Adrenal gland (tissue), 12 donors: ENCODE data around the gene ANKS1B. TPM values are rescaled to one million over a fixed set of nuclear protein-coding genes. Genes with fewer than 3 reads are reported as not detected.

Experiments used
- DNase-seq, 7 donors: peaks; one replicate each; pipeline ENCODE4 v3.0.0-alpha.2; 2019 to 2020
- H3K27ac ChIP-seq, 5 donors: fragments of 200-600 bp; sonication (generic) in 4 of 5; 1 replicate in 3 of 5; 2 replicates in 2 of 5; pipeline versions ENCODE4 v1.5.1 to v1.8.0; 2016 to 2020; ENCODE audit warnings: mild to moderate bottlenecking in 1 of 5
- H3K27me3 ChIP-seq: fragments of 200-600 bp; 2 replicates; pipeline ENCODE4 v1.8.0; 2021
- H3K36me3 ChIP-seq, 2 donors: fragments of 200-600 bp; replicated peaks in 1 of 2; 1 replicate in 1 of 2; 2 replicates in 1 of 2; pipeline versions ENCODE4 v1.5.1 to v1.8.0; 2018 to 2022
- H3K4me1 ChIP-seq, 2 donors: fragments of 200-600 bp; replicated peaks in 1 of 2; 1 replicate in 1 of 2; 2 replicates in 1 of 2; pipeline versions ENCODE4 v1.5.1 to v1.8.0; 2018 to 2021
- H3K4me3 ChIP-seq, 4 donors: fragments of 200-600 bp; sonication (generic) in 3 of 4; one replicate each; pipeline ENCODE4 v1.5.1; 2016 to 2018
- H3K9me3 ChIP-seq, 3 donors: fragments of 200-600 bp; sonication (generic) in 1 of 3; replicated peaks in 1 of 3; 1 replicate in 2 of 3; 2 replicates in 1 of 3; pipeline versions ENCODE4 v1.5.1 to v1.8.0; 2016 to 2021
- CTCF ChIP-seq, 6 experiments: fragments of 450-650 bp in 4 of 6; fragments of 200-600 bp in 2 of 6; sonication (generic) in 1 of 6; IDR thresholded peaks; 1 replicate in 5 of 6; 2 replicates in 1 of 6; pipeline versions ENCODE4 v1.5.1 to v1.8.0; 2016 to 2021; ENCODE audit warnings: antibody characterized with exemption in 6 of 6, mild to moderate bottlenecking in 2 of 6, moderate library complexity in 1 of 6
- POLR2A ChIP-seq, 2 donors: fragments of 450-650 bp; IDR thresholded peaks; one replicate each; pipeline ENCODE4 v1.6.1; 2017; ENCODE audit warnings: antibody characterized with exemption in 2 of 2, mild to moderate bottlenecking in 2 of 2, moderate library complexity in 1 of 2
- WGBS, 4 donors: extraction: QIAGEN DNeasy Blood & Tissue Kit in 2 of 4; methylation state at CpG; one replicate each; pipeline versions ENCODE4 v1.1.5 to v1.1.7; 2013 to 2017; 5-methylcytosine and 5-hydroxymethylcytosine counted together
- intact Hi-C, 2 donors: fragments of 100-400 bp; cut with DNase I; formaldehyde crosslinking; loops; one replicate each; pipeline versions ENCODE4 v1.14.1 to v1.15.0; 2022 to 2023
- polyA plus RNA-seq, 3 donors: library from polyadenylated mRNA; stranded (reverse); fragments of 200-250 nt in 2 of 3; fragments of 350-450 nt in 1 of 3; fragmentation: Illumina TruSeq in 1 of 3; extraction: RNeasy Lipid Tissue Mini Kit (QIAGEN cat#74804) in 1 of 3; gene quantifications; one replicate each; pipeline ENCODE4 v1.2.3, GENCODE V29; 2013 to 2014
- total RNA-seq, 9 donors: library from RNA; depleted of rRNA in 4 of 9; stranded (reverse); fragments of >200 nt in 4 of 9; fragments of 120-200 nt in 1 of 9; fragmentation: NEBNext Ultra II Directional in 1 of 9; extraction: Animal tissue kit (Norgen Biotek cat#: 25700) in 1 of 9; gene quantifications; one replicate each; pipeline versions ENCODE4 v1.1.0 to v1.2.4, GENCODE V29; 2013 to 2023
- donor health status: healthy with polysubstance abuse.
- donor health status: Bipolar disorder and iron deficiency.
- donor health status: DM: yes; HTN: yes; CAD: no.
- donor health status: DM: no; HTN: no; CAD: no.
- donor health status: DM: no; HTN: no; CAD: no.
- donor health status: DM: yes; HTN: yes; CAD: no.

The ANKS1B gene
- total and polyA plus RNA-seq, 12 donors = 1.3 to 28.1 (median 8.0) TPM

DNA sequence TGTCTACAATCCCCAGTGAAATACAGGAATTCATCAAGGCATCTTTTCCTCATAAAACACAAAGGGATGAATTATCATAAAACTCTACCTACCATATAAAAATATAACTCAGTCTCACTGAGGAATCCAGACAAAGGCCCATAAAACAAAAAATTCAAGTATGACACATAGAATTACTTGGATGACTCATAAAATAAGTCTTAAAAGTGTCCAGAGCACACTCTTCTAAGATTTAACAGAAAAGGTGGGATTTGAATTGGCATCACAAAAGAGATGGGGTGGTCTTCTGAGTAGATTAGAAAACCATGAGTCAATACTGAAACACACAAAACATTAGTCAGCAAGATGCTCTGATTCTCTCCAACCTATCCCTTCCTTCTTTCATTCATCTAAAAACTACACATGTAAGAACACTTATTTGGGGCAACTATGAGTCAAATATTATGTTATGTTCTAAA lies 539.8 kb downstream of the ANKS1B start:
- Histone ChIP-seq H3K9me3 (no peaks in the 10 kb centered on the region), H3K4me1 (no peaks in the 10 kb centered on the region), H3K27ac (no peak overlapping the region), H3K4me3 (no peak overlapping the region), H3K27me3 (no peaks in the 10 kb centered on the region), H3K36me3 (no peaks in the 10 kb centered on the region)
- TF ChIP-seq CTCF (IDR thresholded peaks at IDR 0.05) (no peak), POLR2A (IDR thresholded peaks at IDR 0.05) (no peak)
- intact Hi-C loops = loop anchor here in 1 of 2 donors (5.0 kb wide), 1 partner anchor 62 kb away; no protein-coding TSS in a partner anchor
- DNase-seq = no peak

DNA sequence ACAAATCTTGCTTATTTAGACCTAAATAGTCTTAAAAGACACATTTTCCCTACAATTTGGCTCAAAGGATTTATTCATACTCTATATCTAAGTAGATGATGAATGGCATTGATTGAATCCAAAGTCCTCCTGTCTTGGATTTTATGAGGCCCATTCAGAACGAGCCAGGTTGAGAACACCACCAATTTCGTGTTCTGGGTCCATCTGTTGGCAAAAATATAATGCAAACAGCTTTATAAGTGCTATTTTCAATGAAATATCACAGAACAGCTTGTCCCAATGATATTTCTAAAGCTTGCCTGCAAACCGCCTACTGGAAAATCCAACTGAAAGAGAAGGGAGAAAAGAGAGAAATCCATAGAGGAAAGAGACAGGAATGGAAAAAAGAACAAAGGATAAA lies 542.0 kb downstream of the ANKS1B start:
- no peaks in the 10 kb centered on the region for H3K9me3 ChIP-seq
- WGBS, 4 donors = 68 to 73% (median 71%) methylated on average over 3 of the region's 3 CpGs

DNA sequence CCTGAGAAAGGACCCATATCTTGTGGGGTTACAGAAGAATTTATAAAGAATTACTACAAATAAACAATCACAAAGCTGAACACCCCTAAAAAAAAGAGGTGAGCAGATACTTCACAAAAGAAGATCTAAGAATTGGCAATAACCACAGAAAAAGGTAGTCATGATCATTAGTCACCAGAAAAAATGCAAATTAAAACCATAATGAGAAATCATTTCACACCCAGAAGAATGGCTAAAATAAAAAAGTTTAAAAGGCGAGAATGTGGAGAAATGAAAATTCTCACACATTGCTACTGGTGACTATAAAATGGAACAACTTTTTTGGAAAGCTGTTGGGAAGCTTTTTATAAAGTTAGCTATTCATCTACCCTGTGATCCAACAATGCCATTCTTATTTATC lies 545.3 kb downstream of the ANKS1B start:
- no peak overlapping the region for H3K27ac ChIP-seq
- H3K9me3 ChIP-seq = no peaks in the 10 kb centered on the region
- H3K4me1 ChIP-seq = no peaks in the 10 kb centered on the region
- H3K4me3 ChIP-seq = no peak overlapping the region
- intact Hi-C loops = no loop called here
- no peaks in the 10 kb centered on the region for H3K27me3 ChIP-seq
- no peak for DNase-seq
- H3K36me3 ChIP-seq = no peaks in the 10 kb centered on the region
- TF ChIP-seq POLR2A (IDR thresholded peaks at IDR 0.05) (no peak), CTCF (IDR thresholded peaks at IDR 0.05) (no peak)
- WGBS, 4 donors = 92 to 100% (median 97%) methylated on average over 1 of the region's 1 CpG

More for the DNA sequence above, 542.0 kb downstream of the ANKS1B start:
- no peaks in the 10 kb centered on the region for H3K36me3 ChIP-seq
- H3K27me3 ChIP-seq = no peaks in the 10 kb centered on the region
- DNase-seq = no peak
- intact Hi-C loops = loop anchor here in 1 of 2 donors (5.0 kb wide), 1 partner anchor 65 kb away; no protein-coding TSS in a partner anchor
- TF ChIP-seq POLR2A (IDR thresholded peaks at IDR 0.05) (no peak), CTCF (IDR thresholded peaks at IDR 0.05) (no peak)
- H3K4me1 ChIP-seq = no peaks in the 10 kb centered on the region
- no peak overlapping the region for H3K4me3 ChIP-seq
- H3K27ac ChIP-seq = no peak overlapping the region

- H3K4me1 ChIP-seq = no peaks in the 10 kb centered on the region
- no peak overlapping the region for H3K4me3 ChIP-seq
- no peak for DNase-seq
- TF ChIP-seq CTCF (IDR thresholded peaks at IDR 0.05) (no peak), POLR2A (IDR thresholded peaks at IDR 0.05) (no peak)
- no peaks in the 10 kb centered on the region for H3K36me3 ChIP-seq
- no peak overlapping the region for H3K27ac ChIP-seq
- H3K27me3 ChIP-seq = no peaks in the 10 kb centered on the region
- no peaks in the 10 kb centered on the region for H3K9me3 ChIP-seq
- intact Hi-C loops = no loop called here
Observed at GRCh38 chr12:99436584-99436983, 548.2 kb downstream of the ANKS1B start.
